ENCODE data around the gene ANKRD27.
"Not testable (repeated sequence)": the region's sequence is repeated elsewhere in the genome, so short reads cannot be mapped to it uniquely, and the experiment has no call there.

ANKRD27 gene

GRCh38 chr19:32595491-32595890 lies 79.5 kb downstream of the ANKRD27 start:
- no peak for DNase-seq

DNA sequence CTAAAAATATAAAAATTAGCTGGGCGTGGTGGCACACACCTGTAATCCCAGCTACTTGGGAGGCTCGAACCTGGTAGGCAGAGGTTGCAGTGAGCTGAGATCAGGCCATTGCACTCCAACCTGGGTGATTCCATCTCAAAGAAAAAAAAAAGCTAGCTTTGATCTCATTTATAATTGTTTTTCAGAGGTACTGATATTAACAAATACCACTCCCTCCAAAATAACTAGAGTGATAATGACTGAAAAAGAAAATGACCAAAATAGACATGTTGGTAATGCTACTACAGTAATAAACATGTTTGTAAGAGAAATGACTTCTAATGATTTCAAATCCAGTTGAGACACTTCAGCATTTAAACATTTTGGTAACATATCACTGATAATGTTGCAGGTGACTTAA lies 81.0 kb downstream of the ANKRD27 start:
- DNase-seq = no peak

DNA sequence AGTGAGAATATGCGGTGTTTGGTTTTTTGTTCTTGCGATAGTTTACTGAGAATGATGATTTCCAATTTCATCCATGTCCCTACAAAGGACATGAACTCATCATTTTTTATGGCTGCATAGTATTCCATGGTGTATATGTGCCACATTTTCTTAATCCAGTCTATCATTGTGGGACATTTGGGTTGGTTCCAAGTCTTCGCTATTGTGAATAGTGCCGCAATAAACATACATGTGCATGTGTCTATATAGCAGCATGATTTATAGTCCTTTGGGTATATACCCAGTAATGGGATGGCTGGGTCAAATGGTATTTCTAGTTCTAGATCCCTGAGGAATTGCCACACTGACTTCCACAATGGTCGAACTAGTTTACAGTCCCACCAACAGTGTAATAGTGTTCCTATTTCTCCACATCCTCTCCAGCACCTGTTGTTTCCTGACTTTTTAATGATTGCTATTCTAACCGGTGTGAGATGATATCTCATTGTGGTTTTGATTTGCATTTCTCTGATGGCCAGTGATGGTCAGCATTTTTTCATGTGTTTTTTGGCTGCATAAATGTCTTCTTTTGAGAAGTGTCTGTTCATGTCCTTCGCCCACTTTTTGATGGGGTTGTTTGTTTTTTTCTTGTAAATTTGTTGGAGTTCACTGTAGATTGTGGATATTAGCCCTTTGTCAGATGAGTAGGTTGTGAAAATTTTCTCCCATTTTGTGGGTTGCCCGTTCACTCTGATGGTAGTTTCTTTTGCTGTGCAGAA lies 87.1 kb downstream of the ANKRD27 start:
- DNase-seq = not testable (repeated sequence)

DNA sequence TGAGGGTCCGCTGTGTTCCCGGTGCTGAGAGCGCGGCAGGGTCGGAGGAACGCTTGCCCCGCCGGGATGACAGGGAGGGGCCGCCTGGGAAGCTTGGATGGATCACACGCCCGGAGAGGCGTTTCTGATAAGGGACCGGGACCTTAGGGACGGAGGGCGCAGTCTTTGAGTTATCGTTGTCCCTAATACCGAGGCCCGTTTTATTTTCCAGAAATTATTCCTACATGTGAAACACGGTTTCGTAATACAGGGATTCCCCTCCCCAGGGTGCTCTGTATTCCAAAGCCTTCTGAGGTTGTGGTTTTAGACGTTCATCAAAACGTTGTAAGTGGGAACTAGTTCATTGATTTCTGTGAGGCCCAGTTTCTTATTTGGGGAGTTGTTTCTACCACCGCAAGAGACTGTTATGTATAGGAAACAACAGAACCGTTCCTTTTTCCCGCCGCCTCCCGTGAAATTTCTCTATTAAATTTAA lies 93.2 kb downstream of the ANKRD27 start:
- DNase-seq = no peak

GRCh38 chr19:32580901-32581704 lies 93.9 kb downstream of the ANKRD27 start, which contains the start of gene PDCD5:
Gene PDCD5, plus strand, starts transcription at chr19:32581190. Its CDS starts 72 bp downstream, at chr19:32581262.
- DNase-seq = peak; percentile 77

DNA sequence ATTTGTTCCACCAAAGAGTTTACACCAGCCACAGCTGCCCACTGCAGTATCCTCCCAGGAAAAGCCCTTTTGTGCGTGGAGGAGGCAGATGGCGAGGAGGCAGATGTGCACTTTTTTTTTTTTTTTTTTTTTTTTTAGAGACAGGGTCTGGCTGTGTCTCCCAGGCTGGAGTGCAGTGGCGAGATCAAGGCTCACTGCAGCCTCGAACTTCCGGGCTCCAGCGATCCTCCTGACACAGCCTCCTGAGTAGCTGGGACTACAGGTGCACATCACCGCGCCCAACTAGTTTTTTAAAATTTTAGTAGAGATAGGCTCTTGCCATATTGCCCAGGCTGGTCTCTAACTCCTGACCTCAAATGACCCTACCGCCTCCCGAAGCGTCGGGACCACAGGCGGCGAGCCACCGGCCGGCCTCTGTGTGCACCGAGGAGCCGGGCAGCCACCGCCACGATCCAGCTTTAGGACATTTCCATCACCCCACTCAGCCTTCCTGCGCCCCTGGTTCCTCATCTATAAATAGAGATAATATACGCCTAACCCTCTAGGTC lies 94.6 kb downstream of the ANKRD27 start:
- DNase-seq = no peak

- DNase-seq = no peak
Observed at GRCh38 chr19:32576790-32577189, 98.2 kb downstream of the ANKRD27 start.

GRCh38 chr19:32573492-32573794 lies 101.5 kb downstream of the ANKRD27 start:
- DNase-seq = no peak

GRCh38 chr19:32572700-32573491 lies 102.1 kb downstream of the ANKRD27 start:
- DNase-seq = not testable (repeated sequence)

DNA sequence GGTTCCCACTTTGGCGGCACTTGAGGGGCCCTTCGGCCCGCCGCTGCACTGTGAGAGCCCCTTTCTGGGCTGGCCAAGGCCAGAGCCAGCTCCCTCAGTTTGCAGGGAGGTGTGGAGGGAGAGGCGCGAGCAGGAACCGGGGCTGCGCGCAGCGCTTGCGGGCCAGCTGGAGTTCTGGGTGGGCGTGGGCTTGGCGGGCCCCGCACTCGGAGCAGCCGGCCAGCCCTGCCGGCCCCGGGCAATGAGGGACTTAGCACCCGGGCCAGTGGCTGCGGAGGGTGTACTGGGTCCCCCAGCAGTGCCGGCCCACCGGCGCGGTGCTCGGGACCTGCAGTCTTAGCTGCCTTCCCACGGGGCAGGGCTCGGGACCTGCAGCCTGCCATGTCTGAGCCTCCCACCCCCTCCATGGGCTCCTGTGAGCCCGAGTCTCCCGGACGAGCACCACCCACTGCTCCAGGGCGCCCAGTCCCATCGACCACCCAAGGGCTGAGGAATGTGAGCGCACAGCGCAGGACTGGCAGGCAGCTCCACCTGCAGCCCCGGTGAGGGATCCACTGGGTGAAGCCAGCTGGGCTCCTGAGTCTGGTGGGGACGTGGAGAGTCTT lies 103.4 kb downstream of the ANKRD27 start:
- DNase-seq = not testable (repeated sequence)

GRCh38 chr19:32570081-32570785 lies 104.7 kb downstream of the ANKRD27 start:
- peak; percentile 32 for DNase-seq

DNA sequence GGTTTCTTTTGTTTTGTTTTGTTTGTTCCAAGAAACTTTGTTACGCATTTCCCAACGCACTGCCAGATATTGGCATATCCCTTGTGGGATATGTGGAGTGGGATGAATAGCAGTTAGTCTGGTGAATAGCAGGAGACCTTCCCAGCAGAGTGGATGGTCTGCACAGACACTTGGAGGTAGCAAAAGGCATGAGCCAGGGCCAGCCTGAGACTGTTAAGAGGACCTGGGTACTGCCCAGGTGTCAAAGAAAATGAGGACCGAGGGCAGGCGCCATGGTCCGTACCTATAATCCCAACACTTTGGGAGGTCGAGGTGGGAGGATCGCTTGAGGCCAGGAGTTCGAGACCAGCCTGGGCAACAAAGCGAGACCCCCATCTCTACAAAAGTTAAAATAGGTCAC lies 107.5 kb downstream of the ANKRD27 start:
- DNase-seq = no peak

GRCh38 chr19:32566246-32566830 lies 108.6 kb downstream of the ANKRD27 start:
- DNase-seq = no peak

DNA sequence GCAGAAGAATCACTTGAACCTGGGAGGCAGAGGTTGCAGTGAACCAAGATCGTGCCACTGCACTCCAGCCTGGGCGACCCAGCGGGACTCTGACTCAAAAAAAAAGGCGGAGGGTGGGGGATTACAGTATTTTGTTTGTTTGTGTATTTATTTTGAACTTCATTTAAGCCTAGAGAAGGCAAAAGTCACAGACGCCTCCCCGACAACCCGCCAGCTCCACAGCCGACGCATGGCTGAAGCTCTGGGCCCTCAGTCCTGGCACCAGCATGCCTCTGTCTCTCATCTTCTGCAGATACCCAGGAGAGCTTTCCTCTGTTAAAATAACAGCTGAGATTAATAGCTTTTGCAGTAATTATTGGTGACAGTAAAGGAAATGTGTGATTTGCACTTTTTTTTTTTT lies 111.2 kb downstream of the ANKRD27 start:
- no peak for DNase-seq

- no peak for DNase-seq
Observed at GRCh38 chr19:32558607-32559228, 116.3 kb downstream of the ANKRD27 start.

- DNase-seq = no peak
Observed at GRCh38 chr19:32555786-32556185, 119.2 kb downstream of the ANKRD27 start.

DNA sequence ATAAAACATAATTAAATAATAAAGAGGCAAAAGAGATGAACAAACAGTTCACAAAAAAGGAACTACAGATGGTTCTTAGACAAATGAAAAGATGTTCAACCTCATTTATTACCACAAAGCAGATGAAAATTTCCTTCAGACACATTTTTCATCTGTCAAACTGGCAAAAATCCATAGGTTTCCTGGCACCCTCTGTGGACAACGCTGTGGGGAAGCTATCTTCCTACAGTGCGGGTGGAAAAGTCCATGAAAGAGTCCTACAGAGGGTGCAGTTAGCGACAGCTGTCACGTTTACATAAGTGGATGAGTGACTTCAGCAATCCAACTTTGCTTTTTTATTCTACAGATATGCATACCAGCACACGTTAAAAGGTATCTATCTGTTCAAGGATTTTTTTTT lies 124.3 kb downstream of the ANKRD27 start:
- DNase-seq = no peak

Data from kidney glomerular epithelial cell (primary cell).